ENCODE measurements around the gene WDR43. TPM values are rescaled to one million over a fixed set of nuclear protein-coding genes. Genes with fewer than 3 reads are reported as not detected.
A peak's percentile ranks its signal among the peaks of the same experiment; 100 is the strongest.

The WDR43 gene
- total and polyA plus RNA-seq, 9 of the 15 experiments (the other 6 are each of a cell fraction or from before 2014, with no cell fraction given), result 34.6 to 197 (median 105) TPM

- peak; percentile 96 for TF ChIP-seq BRD4 (IDR thresholded peaks at IDR 0.05)
- peak; percentile 68 for TF ChIP-seq CHD1 (IDR thresholded peaks at IDR 0.05; ENCODE audit: low read length)
- TF ChIP-seq RBFOX2 (IDR thresholded peaks at IDR 0.05; ENCODE audit: low read depth, low read length), result peak; percentile 99
- TF ChIP-seq NCOA2 (IDR thresholded peaks at IDR 0.05; ENCODE audit: partially characterized antibody in 2 of 2), result no peak
- TF ChIP-seq MCM5 (IDR thresholded peaks at IDR 0.05; ENCODE audit: low read depth), result no peak
- TF ChIP-seq MAFG (tag; conservative IDR thresholded peaks at IDR 0.05), result no peak
- TF ChIP-seq E2F3 (CRISPR knock-in tag; IDR thresholded peaks at IDR 0.05), result no peak
- no peak for TF ChIP-seq ZNF274 (IDR thresholded peaks at IDR 0.05; ENCODE audit: borderline replicate concordance, low read depth, low read length)
- no peak for TF ChIP-seq MYNN (IDR thresholded peaks at IDR 0.05)
- no peak for TF ChIP-seq MYNN (CRISPR knock-in tag; IDR thresholded peaks at IDR 0.05)
- peak; percentile 99 for TF ChIP-seq ZNF407 (IDR thresholded peaks at IDR 0.05; ENCODE audit: low read depth)
- no peak for TF ChIP-seq U2AF2 (optimal IDR thresholded peaks at IDR 0.05; ENCODE audit: low read depth, low read length)
- no peak for TF ChIP-seq KAT8 (IDR thresholded peaks at IDR 0.05; ENCODE audit: low read depth)
- TF ChIP-seq ARHGAP35 (IDR thresholded peaks at IDR 0.05; ENCODE audit: partially characterized antibody), result no peak
- no peak for TF ChIP-seq ZNF217 (CRISPR knock-in tag; IDR thresholded peaks at IDR 0.05)
- no peak for TF ChIP-seq ZNF124 (CRISPR knock-in tag; IDR thresholded peaks at IDR 0.05)
- TF ChIP-seq ELF4 (CRISPR knock-in tag; IDR thresholded peaks at IDR 0.05), result no peak
- TF ChIP-seq ZBTB26 (CRISPR knock-in tag; IDR thresholded peaks at IDR 0.05), result no peak
- no peak for TF ChIP-seq YBX1 (IDR thresholded peaks at IDR 0.05)
- no peak for TF ChIP-seq HOMEZ (CRISPR knock-in tag; IDR thresholded peaks at IDR 0.05)
Observed at GRCh38 chr2:28894470-28895188, at the start of gene WDR43 (continued).
